GM21619 (cell line): Measurements from ENCODE around the gene SLC26A4.

Experiments
- ATAC-seq: cut with Tn5 transposase; IDR thresholded peaks from one replicate; pipeline ENCODE4 v1.9.1; 2021; ENCODE audit not compliant: unreplicated experiment

SLC26A4 gene

DNA sequence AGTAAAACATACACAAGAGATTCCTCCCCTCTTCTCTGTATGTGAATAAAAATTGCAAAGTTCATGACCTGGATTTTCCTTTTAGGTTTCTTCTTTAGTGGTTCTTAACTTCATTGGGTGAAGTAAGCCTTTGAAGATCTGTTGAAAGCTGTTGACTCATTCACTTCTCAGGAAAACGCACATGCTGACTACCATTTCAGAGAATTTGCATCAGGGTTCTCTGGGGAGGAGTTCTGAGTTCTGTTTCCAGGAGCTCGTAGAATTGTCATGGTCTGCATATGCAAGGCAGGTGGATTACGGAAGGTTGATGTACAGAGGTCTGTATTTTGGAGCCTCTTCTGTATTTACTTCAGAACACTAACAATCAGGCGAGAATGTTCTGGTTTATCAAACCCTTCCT lies 962 bp upstream of the SLC26A4 start:
- no peak for ATAC-seq

DNA sequence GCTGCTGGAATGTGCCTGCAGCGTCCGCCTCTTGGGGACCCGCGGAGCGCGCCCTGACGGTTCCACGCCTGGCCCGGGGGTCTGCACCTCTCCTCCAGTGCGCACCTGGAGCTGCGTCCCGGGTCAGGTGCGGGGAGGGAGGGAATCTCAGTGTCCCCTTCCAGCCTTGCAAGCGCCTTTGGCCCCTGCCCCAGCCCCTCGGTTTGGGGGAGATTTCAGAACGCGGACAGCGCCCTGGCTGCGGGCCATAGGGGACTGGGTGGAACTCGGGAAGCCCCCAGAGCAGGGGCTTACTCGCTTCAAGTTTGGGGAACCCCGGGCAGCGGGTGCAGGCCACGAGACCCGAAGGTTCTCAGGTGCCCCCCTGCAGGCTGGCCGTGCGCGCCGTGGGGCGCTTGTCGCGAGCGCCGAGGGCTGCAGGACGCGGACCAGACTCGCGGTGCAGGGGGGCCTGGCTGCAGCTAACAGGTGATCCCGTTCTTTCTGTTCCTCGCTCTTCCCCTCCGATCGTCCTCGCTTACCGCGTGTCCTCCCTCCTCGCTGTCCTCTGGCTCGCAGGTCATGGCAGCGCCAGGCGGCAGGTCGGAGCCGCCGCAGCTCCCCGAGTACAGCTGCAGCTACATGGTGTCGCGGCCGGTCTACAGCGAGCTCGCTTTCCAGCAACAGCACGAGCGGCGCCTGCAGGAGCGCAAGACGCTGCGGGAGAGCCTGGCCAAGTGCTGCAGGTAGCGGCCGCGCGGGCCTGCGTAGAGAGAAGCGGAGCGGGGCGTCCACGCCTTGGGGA lies 645 bp downstream of the SLC26A4 start:
- ATAC-seq, result peak; percentile 45

DNA sequence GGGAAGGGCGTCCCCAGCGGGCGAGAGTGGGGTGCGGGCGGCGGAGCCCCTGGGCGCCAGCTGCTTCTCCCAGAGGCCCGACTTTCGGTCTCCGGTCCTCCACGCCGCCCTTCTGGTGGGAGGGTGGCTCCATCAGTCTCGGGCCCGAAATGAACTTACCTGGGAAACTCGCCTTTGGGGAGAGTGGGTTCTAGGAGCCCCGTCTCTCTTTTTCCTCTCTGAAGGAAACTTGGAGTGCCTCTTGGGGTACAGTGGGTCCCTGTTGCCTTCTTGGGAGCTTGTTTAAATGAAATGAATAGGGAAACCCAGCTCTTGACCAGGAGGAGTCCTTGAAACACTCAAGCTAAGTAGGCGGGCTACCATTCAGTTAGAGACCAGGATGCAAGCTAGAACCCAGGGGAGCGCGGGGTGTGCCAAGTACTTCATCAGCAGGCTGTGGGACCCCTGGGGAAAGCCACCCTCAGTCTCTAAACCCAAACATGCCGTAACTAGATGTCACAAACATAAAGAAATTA lies 1.3 kb downstream of the SLC26A4 start:
- no peak for ATAC-seq

DNA sequence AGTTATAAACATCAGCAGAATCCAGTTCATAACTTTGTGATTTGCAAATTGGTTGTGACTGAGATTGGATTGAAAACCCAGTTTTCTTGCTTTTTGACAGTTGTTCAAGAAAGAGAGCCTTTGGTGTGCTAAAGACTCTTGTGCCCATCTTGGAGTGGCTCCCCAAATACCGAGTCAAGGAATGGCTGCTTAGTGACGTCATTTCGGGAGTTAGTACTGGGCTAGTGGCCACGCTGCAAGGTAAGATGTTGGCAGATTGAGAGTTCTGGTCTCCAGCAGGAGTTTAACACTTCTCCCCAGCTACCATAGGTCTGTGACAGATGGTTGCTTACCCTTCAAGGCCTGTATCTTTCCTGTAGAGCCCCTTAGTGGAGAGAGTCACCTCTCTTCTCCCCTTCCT lies 2.6 kb downstream of the SLC26A4 start:
- no peak for ATAC-seq

DNA sequence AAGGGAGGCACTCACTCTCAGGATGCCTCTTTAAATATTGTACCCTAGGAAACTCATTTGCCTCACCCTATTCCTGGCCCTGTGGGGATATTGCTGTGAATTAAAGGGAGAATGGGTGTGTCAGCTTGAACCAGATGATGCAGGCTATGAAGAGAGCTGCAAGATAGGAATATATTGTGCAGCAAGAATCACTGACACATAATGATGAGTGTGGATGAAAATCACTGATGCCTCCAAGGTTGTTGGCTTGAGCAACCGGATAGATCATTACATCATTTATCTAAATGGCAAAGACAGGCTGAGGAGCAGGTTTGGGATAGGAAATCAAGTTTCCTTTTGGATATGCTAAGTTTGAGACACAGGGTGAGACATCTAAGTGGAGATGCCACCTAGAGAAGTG lies 6.2 kb downstream of the SLC26A4 start:
- ATAC-seq, result no peak

DNA sequence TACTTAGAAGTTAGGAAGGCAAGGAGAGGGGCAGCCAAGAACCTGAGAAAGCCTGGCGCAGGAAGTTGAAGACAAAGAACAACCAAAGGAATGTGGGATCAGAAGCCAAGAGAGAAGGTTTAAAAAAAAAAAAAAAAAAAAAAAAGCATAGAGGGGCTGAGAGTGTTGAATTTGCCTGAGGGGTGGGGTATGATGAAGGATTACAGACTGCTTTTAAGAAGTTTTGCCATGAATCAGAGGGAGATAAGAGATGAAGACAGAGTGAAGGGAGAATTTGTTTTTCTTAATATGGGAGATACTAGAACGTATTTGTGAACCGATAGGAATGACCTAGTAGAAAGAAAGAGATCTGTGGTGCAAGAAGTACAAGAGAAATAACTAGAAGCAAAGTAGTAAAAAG lies 6.7 kb downstream of the SLC26A4 start:
- ATAC-seq, result no peak

DNA sequence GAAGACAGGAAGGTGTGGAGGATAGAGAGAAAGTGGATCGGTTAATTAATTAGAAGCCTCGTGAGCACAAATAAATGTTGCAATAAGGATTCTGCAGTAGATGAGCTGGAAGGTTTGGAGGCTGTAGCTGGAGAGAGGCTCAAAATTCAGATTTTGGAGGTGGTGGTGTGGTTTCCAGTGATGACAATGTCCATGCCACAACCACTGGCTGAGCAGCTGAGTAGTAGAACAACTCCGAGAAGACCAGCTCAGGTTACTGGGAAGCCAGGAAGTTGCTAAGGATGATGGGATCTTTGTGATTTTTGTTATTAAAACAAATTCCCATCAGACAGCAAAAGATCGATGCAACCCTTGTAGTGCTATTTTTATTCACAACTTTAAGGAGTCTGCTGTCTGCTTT lies 7.7 kb downstream of the SLC26A4 start:
- ATAC-seq, result no peak

DNA sequence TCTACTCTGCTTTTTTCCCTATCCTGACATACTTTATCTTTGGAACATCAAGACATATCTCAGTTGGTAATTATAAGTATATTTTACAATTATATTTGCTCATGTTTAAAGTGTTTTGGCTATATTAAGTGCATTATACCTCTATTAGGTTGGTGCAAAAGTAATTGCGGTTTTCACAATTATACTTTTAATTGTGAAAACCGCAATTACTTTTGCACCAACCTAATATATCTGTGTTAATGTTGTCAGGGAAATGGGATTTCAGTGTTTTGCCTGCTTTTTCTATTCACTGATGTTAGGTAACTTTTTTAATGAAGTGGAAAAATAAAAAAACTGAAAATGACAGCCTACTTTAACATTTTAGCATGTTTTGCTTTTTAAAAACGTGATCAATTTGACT lies 11.6 kb downstream of the SLC26A4 start:
- no peak for ATAC-seq

DNA sequence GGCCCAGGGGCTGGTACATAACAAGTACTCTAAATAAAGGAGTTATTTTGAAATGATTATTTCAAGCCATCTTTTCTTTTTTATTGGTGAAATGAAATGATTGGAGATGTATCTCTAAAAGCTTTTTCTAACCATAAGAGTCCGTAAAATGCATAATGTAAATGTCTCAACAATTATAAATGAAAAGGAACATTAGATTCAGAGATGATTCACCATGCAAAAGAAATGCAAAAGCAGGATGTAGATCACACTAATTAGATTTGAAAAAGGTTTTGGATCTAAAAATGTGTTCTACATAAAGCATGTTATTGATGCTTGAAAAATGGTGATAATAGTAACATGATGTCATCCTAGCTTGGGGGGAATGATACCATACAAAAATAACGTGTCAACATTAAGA lies 15.6 kb downstream of the SLC26A4 start:
- no peak for ATAC-seq

DNA sequence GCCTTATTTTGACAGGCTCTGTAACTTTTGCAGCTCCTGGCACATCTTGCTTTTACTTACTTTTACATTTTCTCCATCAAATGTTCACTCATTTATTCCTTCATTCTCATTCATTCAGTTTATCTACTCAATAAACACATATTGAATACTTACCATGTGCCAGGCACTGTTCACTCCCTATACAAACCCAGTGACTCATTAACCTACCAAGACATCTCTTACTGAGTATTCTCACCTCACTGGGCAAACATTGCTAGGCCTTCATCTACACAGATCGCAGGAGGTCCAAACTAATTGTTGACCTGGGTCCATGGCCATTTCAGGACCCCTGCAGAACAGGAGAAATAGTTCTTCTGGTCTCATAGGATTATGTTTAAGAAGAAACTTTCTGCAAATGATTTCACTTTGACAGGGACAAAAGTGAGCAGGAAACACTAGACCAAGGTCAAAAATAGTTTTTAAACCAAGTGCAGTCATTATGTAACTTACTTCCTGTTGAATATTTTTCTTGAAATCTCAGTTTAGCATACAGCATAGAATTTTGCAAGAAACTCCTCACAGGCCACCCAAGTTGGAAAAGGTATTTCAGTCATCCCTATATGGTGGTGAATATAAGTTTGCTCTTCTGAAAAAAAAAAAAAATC lies 17.6 kb downstream of the SLC26A4 start:
- ATAC-seq, result peak; percentile 66

DNA sequence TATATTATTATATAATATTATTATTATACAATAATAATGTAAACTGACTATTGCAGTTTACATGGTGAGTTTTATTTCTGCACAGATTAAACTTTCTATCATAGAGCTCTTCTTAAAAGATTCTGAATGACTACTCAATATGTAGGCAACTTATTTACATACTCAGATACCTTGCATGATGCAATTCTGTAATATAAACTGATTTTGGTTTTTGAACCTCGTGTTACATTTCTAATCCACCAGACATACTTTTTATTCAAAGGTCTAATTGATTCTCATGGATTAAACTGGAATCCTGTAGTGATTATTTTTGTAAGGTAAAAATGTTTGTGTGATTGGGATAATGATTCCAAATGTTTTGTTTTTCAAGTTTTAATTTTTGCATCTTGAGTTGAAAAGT lies 19.9 kb downstream of the SLC26A4 start:
- ATAC-seq, result no peak

DNA sequence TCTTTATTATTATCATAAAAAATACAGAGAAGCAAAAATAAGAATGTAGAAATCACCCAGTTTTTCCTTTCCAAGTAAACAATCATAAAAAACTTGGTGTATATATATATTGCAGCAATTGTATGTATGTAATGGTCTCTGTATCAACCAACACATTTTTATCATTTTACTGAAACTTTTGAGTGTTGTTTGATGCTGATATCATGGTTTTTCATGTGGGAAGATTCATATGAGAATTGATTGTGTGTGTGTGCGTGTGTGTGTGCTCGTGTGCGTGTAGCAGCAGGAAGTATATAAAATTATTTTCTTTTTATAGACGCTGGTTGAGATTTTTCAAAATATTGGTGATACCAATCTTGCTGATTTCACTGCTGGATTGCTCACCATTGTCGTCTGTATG lies 22.3 kb downstream of the SLC26A4 start:
- ATAC-seq, result no peak

DNA sequence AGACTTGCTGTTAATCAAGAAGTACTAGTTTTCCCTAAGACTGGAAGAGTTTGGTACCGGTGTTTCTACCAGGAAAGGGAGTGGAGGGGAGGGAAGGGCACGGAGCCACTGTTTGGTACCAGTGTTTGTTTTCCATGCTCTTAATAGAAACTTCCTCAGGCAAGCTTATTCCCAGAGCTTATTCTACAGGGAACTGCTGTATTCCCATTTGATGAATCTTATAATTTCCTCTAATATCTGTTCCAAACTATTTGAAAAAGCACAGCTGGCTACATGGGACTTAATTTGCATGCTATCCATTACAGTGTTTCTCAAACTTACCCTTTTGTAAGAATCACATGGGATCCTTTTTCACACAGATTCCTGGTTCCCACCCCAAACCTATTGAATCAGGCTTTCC lies 23.7 kb downstream of the SLC26A4 start:
- no peak for ATAC-seq

DNA sequence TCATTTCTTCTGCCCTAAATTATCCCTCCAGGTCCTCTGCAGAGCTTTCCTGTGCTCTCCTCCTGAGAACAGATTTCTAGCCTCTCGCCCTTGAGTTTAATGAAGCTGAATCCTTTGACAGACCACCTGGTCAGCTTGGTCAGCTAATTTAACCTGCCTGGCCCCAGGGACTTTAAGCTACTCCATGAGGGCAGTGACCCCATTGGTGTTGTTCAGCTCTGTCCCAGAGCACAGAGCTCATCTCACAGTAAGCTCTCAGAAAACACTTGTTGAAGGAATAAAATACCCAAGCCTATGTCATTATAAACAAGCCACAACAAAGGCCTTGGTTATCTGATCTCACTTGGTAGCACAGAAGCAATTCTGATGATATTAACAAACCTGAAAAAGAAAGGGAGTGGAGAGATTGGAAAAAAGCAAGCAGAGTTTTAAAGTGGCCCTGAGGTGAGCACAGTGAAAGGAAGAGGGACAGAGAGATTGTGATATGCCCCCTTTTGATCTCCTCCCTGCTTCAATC lies 24.4 kb downstream of the SLC26A4 start:
- ATAC-seq, result no peak

DNA sequence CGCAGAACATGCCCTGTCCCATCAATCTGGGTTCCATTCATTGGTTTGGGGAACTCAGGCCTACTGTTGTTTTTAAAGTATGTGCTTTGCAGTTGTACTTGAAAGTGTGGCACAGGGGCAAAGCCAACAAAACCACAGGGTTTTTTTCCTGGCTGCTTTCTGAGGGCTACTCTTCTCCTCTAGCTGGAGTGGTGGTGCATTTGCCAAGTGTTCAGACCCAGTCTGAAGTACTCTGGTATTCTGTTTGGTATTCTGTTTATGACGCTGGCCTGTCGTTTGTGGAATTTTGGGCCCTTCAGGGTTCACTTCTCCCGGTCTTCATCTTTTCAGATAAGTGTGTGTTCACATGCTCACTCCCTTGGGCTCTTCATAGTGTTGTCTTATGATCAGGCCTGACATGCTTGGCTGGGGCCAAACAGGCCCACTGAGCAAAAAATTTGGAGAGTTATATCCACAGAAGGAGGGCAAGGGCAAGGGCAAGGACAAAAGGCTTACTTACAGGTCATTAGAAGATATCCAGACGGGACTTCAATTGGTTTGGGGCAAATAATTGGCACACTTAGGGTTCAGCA lies 26.3 kb downstream of the SLC26A4 start:
- ATAC-seq, result no peak

DNA sequence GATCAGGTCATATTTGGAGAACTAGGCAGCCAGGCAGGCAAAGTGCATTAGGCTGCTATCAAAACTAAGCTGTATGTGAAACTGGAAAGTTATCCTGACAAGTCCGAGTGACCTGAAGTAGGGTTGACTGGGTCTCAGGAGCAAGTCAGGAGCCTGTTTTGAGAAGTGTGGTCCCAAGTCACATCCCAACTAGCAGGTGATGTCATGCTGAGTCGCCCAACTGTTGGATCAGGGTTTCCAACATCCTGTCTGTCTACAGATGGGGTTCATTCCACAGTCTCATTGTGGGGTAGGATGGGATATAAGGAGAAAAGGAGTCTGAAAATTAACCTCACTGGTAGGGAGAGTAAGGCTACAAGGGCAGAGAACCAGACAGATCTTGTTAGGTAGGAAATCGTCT lies 27.0 kb downstream of the SLC26A4 start:
- ATAC-seq, result no peak

DNA sequence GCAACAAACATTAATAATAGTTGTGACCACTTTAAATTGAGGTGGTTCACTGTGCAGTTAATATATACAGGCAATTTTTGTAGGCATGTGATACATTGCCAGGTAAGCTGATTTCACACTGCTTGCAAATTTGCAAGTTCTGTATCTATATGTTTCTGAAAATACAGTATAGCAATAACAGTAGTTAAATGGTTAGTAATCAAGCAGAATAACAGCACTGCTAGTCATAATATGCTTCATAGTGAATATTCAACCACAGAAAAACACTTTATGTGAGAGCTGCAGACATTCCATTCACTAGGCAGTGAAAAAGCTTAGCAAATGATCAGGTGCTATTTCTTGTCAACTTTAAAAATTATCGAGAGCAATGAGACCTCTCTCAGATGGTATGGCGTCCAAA lies 28.9 kb downstream of the SLC26A4 start:
- ATAC-seq, result no peak

DNA sequence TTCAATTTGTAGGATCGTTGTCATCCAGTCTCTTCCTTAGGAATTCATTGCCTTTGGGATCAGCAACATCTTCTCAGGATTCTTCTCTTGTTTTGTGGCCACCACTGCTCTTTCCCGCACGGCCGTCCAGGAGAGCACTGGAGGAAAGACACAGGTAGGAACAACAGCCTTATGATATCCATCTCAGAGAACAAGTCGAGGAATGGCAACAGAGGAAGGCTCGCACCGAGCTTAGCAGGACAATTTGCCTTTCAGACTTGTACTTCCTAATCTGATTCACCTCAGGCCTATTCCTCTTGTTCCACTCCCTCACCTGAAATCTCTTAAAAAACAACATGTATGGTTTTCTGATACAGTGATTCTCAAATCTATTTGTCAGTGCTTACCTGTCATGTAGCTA lies 29.5 kb downstream of the SLC26A4 start:
- ATAC-seq, result no peak

DNA sequence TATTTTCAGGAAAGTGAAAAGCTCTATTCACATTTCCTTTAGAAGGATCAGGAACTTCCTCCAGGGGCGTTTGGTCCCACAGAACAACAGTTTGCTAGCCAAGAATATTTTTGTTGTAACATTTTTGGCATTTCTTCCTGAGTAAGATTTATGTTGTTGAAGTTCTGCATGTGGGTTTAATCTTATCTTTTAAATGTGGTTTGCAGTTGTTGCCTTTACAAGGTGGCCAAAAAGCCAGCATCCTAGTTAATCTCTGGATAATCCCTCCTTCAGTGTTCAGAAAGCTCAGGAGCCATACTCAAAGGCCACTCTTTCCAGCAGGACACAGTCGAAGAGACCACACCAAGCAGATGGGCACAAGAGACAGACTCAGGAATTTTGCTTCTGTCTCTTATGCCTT lies 30.0 kb downstream of the SLC26A4 start:
- ATAC-seq, result no peak

DNA sequence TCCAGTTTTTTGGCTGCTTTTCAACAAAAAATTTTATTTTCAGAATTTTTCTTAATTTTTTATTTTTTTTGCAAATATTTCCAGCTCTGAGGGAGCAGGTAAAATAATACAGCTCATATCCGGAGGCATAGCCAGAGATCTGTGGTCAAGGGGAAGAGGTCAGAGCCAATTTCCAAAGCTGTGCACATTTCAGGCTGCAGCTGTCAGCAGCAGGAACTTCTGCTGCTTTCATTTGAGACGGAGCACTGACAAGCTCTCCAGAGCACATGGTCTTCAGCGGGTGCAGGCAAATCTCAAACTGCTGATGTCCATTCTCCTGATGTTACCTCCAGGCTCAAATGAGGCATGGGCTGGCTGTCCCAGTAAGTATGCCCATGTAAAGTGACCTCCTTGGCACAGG lies 31.1 kb downstream of the SLC26A4 start:
- no peak for ATAC-seq

DNA sequence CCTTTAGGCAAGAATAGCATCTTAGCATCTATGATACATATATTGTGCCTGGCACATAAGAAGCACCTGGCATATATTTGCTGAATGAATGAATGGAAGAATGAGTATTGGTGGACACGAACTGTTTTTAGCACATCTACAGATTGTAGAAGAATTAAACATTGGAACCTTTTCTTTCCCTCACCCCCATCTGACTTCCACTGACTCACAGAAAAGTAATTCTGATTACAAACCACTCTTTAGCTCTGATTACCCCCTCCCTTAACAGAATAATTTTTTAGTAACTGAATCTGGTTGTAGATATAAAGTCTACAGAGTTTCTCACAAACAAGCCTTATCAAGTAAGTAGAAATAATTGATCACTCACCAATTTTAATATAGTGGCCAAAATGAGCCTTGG lies 31.9 kb downstream of the SLC26A4 start:
- no peak for ATAC-seq

DNA sequence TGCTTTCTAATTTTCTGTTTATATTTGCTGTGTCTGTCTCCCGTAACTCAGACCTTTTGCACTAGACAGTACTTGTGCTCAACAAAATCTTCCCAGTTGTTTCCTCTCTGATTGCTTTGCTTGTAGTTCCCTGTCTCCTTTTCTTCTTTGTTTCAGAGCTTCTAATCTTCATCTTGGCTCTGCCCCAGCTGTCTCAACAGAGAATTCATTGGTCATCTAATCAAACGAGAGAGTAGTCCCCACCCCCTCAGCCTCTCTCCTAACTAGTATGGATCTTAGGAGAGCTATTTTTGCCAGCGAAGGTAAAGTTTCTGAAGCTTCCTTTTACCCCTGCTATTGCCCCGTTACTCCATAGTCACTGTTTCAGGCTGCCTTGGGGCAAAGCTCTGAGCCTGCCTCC lies 32.8 kb downstream of the SLC26A4 start:
- no peak for ATAC-seq
